Nephron (organoid): ENCODE data around the gene TRMT1.

Experiments used
- H3K27ac Mint-ChIP-seq, 3 experiments: 2 replicates each; pipeline ENCODE4 v1.8.0; 2020; ENCODE audit warnings: mixed read lengths in 3 of 3, mild to moderate bottlenecking in 2 of 3, moderate library complexity in 1 of 3
- H3K27me3 Mint-ChIP-seq: 2 replicates; pipeline ENCODE4 v1.8.0; 2021; ENCODE audit warnings: low read depth, mild to moderate bottlenecking, moderate library complexity, mixed read lengths
- H3K36me3 Mint-ChIP-seq: 2 replicates; pipeline ENCODE4 v1.8.0; 2020; ENCODE audit warnings: low read depth, mixed read lengths
- H3K4me1 Mint-ChIP-seq: 2 replicates; pipeline ENCODE4 v1.8.0; 2020; ENCODE audit warnings: mixed read lengths
- H3K4me3 Mint-ChIP-seq, 3 experiments: 2 replicates each; pipeline ENCODE4 v1.8.0; 2020; ENCODE audit warnings: mild to moderate bottlenecking in 3 of 3, mixed read lengths in 3 of 3, moderate library complexity in 2 of 3
- H3K9me3 Mint-ChIP-seq: 2 replicates; pipeline ENCODE4 v1.8.0; 2020; ENCODE audit warnings: mixed read lengths
- CTCF ChIP-seq, 3 experiments: fragments of 200-600 bp; sonication (generic); IDR thresholded peaks; one replicate each; pipeline ENCODE4 v1.5.0; 2021; ENCODE audit warnings: antibody characterized with exemption in 3 of 3; ENCODE audit not compliant: unreplicated experiment in 3 of 3

The TRMT1 gene

GRCh38 chr19:13128583-13128982, 12.0 kb upstream of the TRMT1 start:
- H3K27me3 Mint-ChIP-seq, result no peaks in the 10 kb centered on the region
- no peak overlapping the region for H3K4me3 Mint-ChIP-seq
- no peaks in the 10 kb centered on the region for H3K4me1 Mint-ChIP-seq
- no peak for TF ChIP-seq CTCF (IDR thresholded peaks at IDR 0.05; ENCODE audit: unreplicated experiment in 3 of 3)
- H3K9me3 Mint-ChIP-seq, result no peaks in the 10 kb centered on the region
- H3K36me3 Mint-ChIP-seq, result peaks cover 8% of the 10 kb centered on the region
- no peak overlapping the region for H3K27ac Mint-ChIP-seq

GRCh38 chr19:13127811-13128575, 11.5 kb upstream of the TRMT1 start:
- H3K36me3 Mint-ChIP-seq, result peaks cover 8% of the 10 kb centered on the region
- H3K4me3 Mint-ChIP-seq, result no peak overlapping the region
- TF ChIP-seq CTCF (IDR thresholded peaks at IDR 0.05; ENCODE audit: unreplicated experiment in 3 of 3), result no peak
- no peaks in the 10 kb centered on the region for H3K4me1 Mint-ChIP-seq
- no peaks in the 10 kb centered on the region for H3K9me3 Mint-ChIP-seq
- no peak overlapping the region for H3K27ac Mint-ChIP-seq
- H3K27me3 Mint-ChIP-seq, result no peaks in the 10 kb centered on the region

GRCh38 chr19:13127051-13127450, 10.5 kb upstream of the TRMT1 start:
- Mint-ChIP-seq H3K4me1 (peaks cover 3% of the 10 kb centered on the region), H3K27ac (no peak overlapping the region), H3K36me3 (peaks cover 5% of the 10 kb centered on the region), H3K9me3 (no peaks in the 10 kb centered on the region), H3K4me3 (no peak overlapping the region), H3K27me3 (no peaks in the 10 kb centered on the region)
- TF ChIP-seq CTCF (IDR thresholded peaks at IDR 0.05; ENCODE audit: unreplicated experiment in 3 of 3), result no peak

- TF ChIP-seq CTCF (IDR thresholded peaks at IDR 0.05; ENCODE audit: unreplicated experiment in 3 of 3), result no peak
- peak overlapping the region in 1 of 3 experiments; percentile 73 for H3K4me3 Mint-ChIP-seq
- peak overlapping the region in 2 of 3 experiments; percentile 31 to 39 for H3K27ac Mint-ChIP-seq
- H3K36me3 Mint-ChIP-seq, result peaks cover 5% of the 10 kb centered on the region
- peaks cover 4% of the 10 kb centered on the region for H3K27me3 Mint-ChIP-seq
- no peaks in the 10 kb centered on the region for H3K9me3 Mint-ChIP-seq
- H3K4me1 Mint-ChIP-seq, result peaks cover 18% of the 10 kb centered on the region
Observed at GRCh38 chr19:13122980-13123957, 6.7 kb upstream of the TRMT1 start.

GRCh38 chr19:13122275-13122878, 5.8 kb upstream of the TRMT1 start:
- H3K36me3 Mint-ChIP-seq, result peaks cover 5% of the 10 kb centered on the region
- H3K4me3 Mint-ChIP-seq, result peak overlapping the region; percentile 56 to 76 (median 63)
- peaks cover 4% of the 10 kb centered on the region for H3K27me3 Mint-ChIP-seq
- peaks cover 22% of the 10 kb centered on the region for H3K4me1 Mint-ChIP-seq
- TF ChIP-seq CTCF (IDR thresholded peaks at IDR 0.05; ENCODE audit: unreplicated experiment in 3 of 3), result no peak
- peak overlapping the region in 2 of 3 experiments; percentile 31 to 72 for H3K27ac Mint-ChIP-seq
- H3K9me3 Mint-ChIP-seq, result no peaks in the 10 kb centered on the region
